Activated CD4-positive, alpha-beta T cell treated with anti-CD3 and anti-CD28 coated beads, Interleukin-2, Interleukin-6, amounts not matched to agents 100 ng/mL and 50 ng/mL, durations not matched to agents 16 hours and 8 hours (primary cell): Measurements from ENCODE around the gene SPDYE4.
A peak's percentile ranks its signal among the peaks of the same experiment; 100 is the strongest.
"Not testable (repeated sequence)": the region's sequence is repeated elsewhere in the genome, so short reads cannot be mapped to it uniquely, and the experiment has no call there.

Source experiments
- DNase-seq: peaks from one replicate; pipeline ENCODE4 v3.0.0-alpha.2; 2020

Gene SPDYE4

GRCh38 chr17:8758137-8758596 is at the start of gene SPDYE4:
Gene SPDYE4, minus strand, starts transcription at chr17:8758546. Its CDS starts 164 bp downstream, at chr17:8758382.
- DNase-seq, result no peak

GRCh38 chr17:8806926-8807550 is 48.7 kb upstream of the SPDYE4 start:
- DNase-seq, result peak; percentile 46

- no peak for DNase-seq
These were observed 48.0 kb upstream of the SPDYE4 start for GRCh38 chr17:8806253-8806925.

- DNase-seq, result not testable (repeated sequence)
These were observed 47.0 kb upstream of the SPDYE4 start for GRCh38 chr17:8805396-8805795.

GRCh38 chr17:8803531-8804420 is 45.4 kb upstream of the SPDYE4 start:
- no peak for DNase-seq

- DNase-seq, result no peak
These were observed 42.9 kb upstream of the SPDYE4 start for GRCh38 chr17:8801135-8801840.

GRCh38 chr17:8800656-8801055 is 42.3 kb upstream of the SPDYE4 start:
- no peak for DNase-seq

GRCh38 chr17:8799570-8800212 is 41.3 kb upstream of the SPDYE4 start:
- no peak for DNase-seq

GRCh38 chr17:8798846-8799569 is 40.7 kb upstream of the SPDYE4 start, which contains the start of gene MFSD6L:
Gene MFSD6L, minus strand, starts transcription at chr17:8799365. Its CDS starts 245 bp downstream, at chr17:8799120.
- DNase-seq, result no peak

- DNase-seq, result no peak
These were observed 40.0 kb upstream of the SPDYE4 start for GRCh38 chr17:8798176-8798845.

GRCh38 chr17:8797621-8798175 is 39.4 kb upstream of the SPDYE4 start:
- no peak for DNase-seq

- DNase-seq, result no peak
These were observed 36.3 kb upstream of the SPDYE4 start for GRCh38 chr17:8794636-8795035.

GRCh38 chr17:8793649-8794048 is 35.3 kb upstream of the SPDYE4 start:
- no peak for DNase-seq

- DNase-seq, result no peak
These were observed 34.3 kb upstream of the SPDYE4 start for GRCh38 chr17:8792646-8793045.

GRCh38 chr17:8791910-8792270 is 33.5 kb upstream of the SPDYE4 start:
- DNase-seq, result peak; percentile 11

- no peak for DNase-seq
These were observed 33.0 kb upstream of the SPDYE4 start for GRCh38 chr17:8791248-8791909.

GRCh38 chr17:8789743-8790142 is 31.4 kb upstream of the SPDYE4 start:
- no peak for DNase-seq

GRCh38 chr17:8788998-8789397 is 30.7 kb upstream of the SPDYE4 start:
- no peak for DNase-seq

- peak; percentile 58 for DNase-seq
These were observed 27.4 kb upstream of the SPDYE4 start for GRCh38 chr17:8785547-8786413.
